PC-9 (cell line): ENCODE measurements around the gene APOE.

Source experiments
- CTCF ChIP-seq: fragments of 200-600 bp; sonication (generic); conservative IDR thresholded peaks from 2 replicates; pipeline ENCODE4 v1.6.1; 2017; ENCODE audit warnings: mixed run types, antibody characterized with exemption, mild to moderate bottlenecking, moderate library complexity
- EZH2 ChIP-seq: fragments of 200-600 bp; sonication (generic); IDR thresholded peaks from 2 replicates; pipeline ENCODE4 v1.8.0; 2017; ENCODE audit warnings: antibody characterized with exemption, low read depth

GRCh38 chr19:44857837-44858236 is 47.8 kb upstream of the APOE start:
- TF ChIP-seq CTCF (no peak), EZH2 (no peak)
